IPS-18c (cell line): ENCODE measurements around the gene RPRD1A.
"Not testable (repeated sequence)": the region's sequence is repeated elsewhere in the genome, so short reads cannot be mapped to it uniquely, and the experiment has no call there.

Source experiments
- H3K4me3 ChIP-seq: 2 replicates; pipeline ENCODE4 v1.7.0; 2013; ENCODE audit warnings: low read depth, mild to moderate bottlenecking, low read length, moderate library complexity; ENCODE audit not compliant: insufficient read depth
- H3K9me3 ChIP-seq: one replicate; pipeline ENCODE4 v1.6.1; 2013; ENCODE audit warnings: mild to moderate bottlenecking, low read length, moderate library complexity; ENCODE audit not compliant: control insufficient read depth, insufficient read depth

Gene RPRD1A

GRCh38 chr18:36086186-36086585 lies 18.8 kb upstream of the RPRD1A start:
- Histone ChIP-seq H3K9me3 (no peaks in the 10 kb centered on the region), H3K4me3 (no peak overlapping the region)

GRCh38 chr18:36085195-36085594 lies 17.8 kb upstream of the RPRD1A start:
- H3K4me3 ChIP-seq: no peak overlapping the region
- peaks cover 1% of the 10 kb centered on the region for H3K9me3 ChIP-seq

- H3K9me3 ChIP-seq: peaks cover 4% of the 10 kb centered on the region
Observed at GRCh38 chr18:36083729-36084128, 16.4 kb upstream of the RPRD1A start.

GRCh38 chr18:36081118-36081517 lies 13.8 kb upstream of the RPRD1A start:
- not testable (repeated sequence) for H3K4me3 ChIP-seq, H3K9me3 ChIP-seq

More at GRCh38 chr18:36083729-36084128, 16.4 kb upstream of the RPRD1A start:
- H3K4me3 ChIP-seq: no peak overlapping the region

- Histone ChIP-seq H3K9me3 (peaks cover 4% of the 10 kb centered on the region), H3K4me3 (no peak overlapping the region)
Observed at GRCh38 chr18:36078751-36079529, 11.6 kb upstream of the RPRD1A start.

- not testable (repeated sequence) for H3K9me3 ChIP-seq, H3K4me3 ChIP-seq
Observed at GRCh38 chr18:36077764-36078163, 10.4 kb upstream of the RPRD1A start.

GRCh38 chr18:36075862-36076587 lies 8.7 kb upstream of the RPRD1A start:
- Histone ChIP-seq H3K4me3 (no peak overlapping the region), H3K9me3 (peaks cover 4% of the 10 kb centered on the region)

- no peaks in the 10 kb centered on the region for H3K9me3 ChIP-seq
- no peak overlapping the region for H3K4me3 ChIP-seq
Observed at GRCh38 chr18:36074435-36074834, 7.1 kb upstream of the RPRD1A start.

- Histone ChIP-seq H3K4me3 (no peak overlapping the region), H3K9me3 (no peaks in the 10 kb centered on the region)
Observed at GRCh38 chr18:36073676-36074075, 6.3 kb upstream of the RPRD1A start.

- H3K9me3 ChIP-seq: not testable (repeated sequence)
Observed at GRCh38 chr18:36072406-36072805, 5.0 kb upstream of the RPRD1A start.

GRCh38 chr18:36066686-36067054 lies 689 bp downstream of the RPRD1A start:
- no peaks in the 10 kb centered on the region for H3K9me3 ChIP-seq

More at GRCh38 chr18:36072406-36072805, 5.0 kb upstream of the RPRD1A start:
- not testable (repeated sequence) for H3K4me3 ChIP-seq

GRCh38 chr18:36066001-36066400 lies 1.4 kb downstream of the RPRD1A start:
- no peaks in the 10 kb centered on the region for H3K9me3 ChIP-seq
- H3K4me3 ChIP-seq: peak overlapping the region; percentile 96

More at GRCh38 chr18:36066686-36067054, 689 bp downstream of the RPRD1A start:
- peak overlapping the region; percentile 96 for H3K4me3 ChIP-seq

GRCh38 chr18:36064809-36065079 lies 2.6 kb downstream of the RPRD1A start:
- H3K4me3 ChIP-seq, H3K9me3 ChIP-seq: not testable (repeated sequence)

- H3K9me3 ChIP-seq: no peaks in the 10 kb centered on the region
Observed at GRCh38 chr18:36064027-36064808, 3.1 kb downstream of the RPRD1A start.

GRCh38 chr18:36058674-36059073 lies 8.7 kb downstream of the RPRD1A start:
- Histone ChIP-seq H3K4me3 (no peak overlapping the region), H3K9me3 (no peaks in the 10 kb centered on the region)

More at GRCh38 chr18:36064027-36064808, 3.1 kb downstream of the RPRD1A start:
- H3K4me3 ChIP-seq: no peak overlapping the region

GRCh38 chr18:36051760-36052159 lies 15.6 kb downstream of the RPRD1A start:
- Histone ChIP-seq H3K4me3 (no peak overlapping the region), H3K9me3 (no peaks in the 10 kb centered on the region)

- H3K4me3 ChIP-seq: no peak overlapping the region
- H3K9me3 ChIP-seq: no peaks in the 10 kb centered on the region
Observed at GRCh38 chr18:36050479-36050878, 16.9 kb downstream of the RPRD1A start.

- no peaks in the 10 kb centered on the region for H3K9me3 ChIP-seq
- no peak overlapping the region for H3K4me3 ChIP-seq
Observed at GRCh38 chr18:36047521-36047920, 19.8 kb downstream of the RPRD1A start.
